ENCODE data around the gene ERMN. TPM values are rescaled to one million over a fixed set of nuclear protein-coding genes. Genes with fewer than 3 reads are reported as not detected.

Gene ERMN
- total and polyA plus RNA-seq, 2 of the 13 experiments (the other 11 are each of a cell fraction or from before 2014, with no cell fraction given) = not detected

DNA sequence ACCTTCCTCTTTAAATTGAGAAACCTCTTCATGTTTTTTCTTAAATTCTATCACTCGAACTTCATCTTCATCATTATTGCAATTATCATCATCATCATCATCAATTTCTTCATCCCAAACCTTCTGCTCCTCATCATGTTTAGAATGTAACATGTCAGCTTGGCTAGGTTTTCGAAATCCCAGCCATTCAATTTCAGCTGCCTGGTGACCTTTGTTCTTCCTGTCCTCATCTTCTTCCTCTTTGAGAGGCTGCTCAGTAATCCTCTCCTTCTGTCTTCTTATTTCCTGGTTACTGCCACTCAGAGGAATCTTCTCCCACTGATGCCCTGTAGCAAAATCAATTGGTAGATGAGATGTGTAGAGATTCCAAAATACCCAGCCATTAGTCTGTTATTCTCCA, 4.2 kb downstream of the ERMN start:
- H3K4me1 ChIP-seq (ENCODE audit: insufficient read depth, low read length) = no peaks in the 10 kb centered on the region
- 0% methylated on average over 2 of the region's 2 CpGs for WGBS (ENCODE audit: low lambda C conversion rate)
- intact Hi-C loops (cut with micrococcal nuclease; ENCODE audit: unreplicated experiment) = no loop called here
- no peaks in the 10 kb centered on the region for H3K27me3 ChIP-seq (ENCODE audit: control insufficient read depth in 1 of 2, insufficient read depth in 2 of 2, low read length in 2 of 2)
- H3K4me2 ChIP-seq (ENCODE audit: low read depth, low read length) = no peak overlapping the region
- no peak for FAIRE-seq
- CTCF ChIA-PET (ENCODE audit: low intra/inter-chr PET ratio, low total read pairs) = no interaction called here
- H3K9ac ChIP-seq (ENCODE audit: insufficient read depth, low read depth, low read length) = no peak overlapping the region
- TF ChIP-seq EZH2 (conservative IDR thresholded peaks at IDR 0.05; ENCODE audit: low read depth, low read length) = no peak
- TF ChIP-seq ZNF670 (CRISPR knock-in tag; IDR thresholded peaks at IDR 0.05; ENCODE audit: borderline replicate concordance) = no peak
- no peak for TF ChIP-seq NR2F1 (CRISPR knock-in tag; IDR thresholded peaks at IDR 0.05)
- no peak for TF ChIP-seq ARHGAP35 (CRISPR knock-in tag; IDR thresholded peaks at IDR 0.05; ENCODE audit: borderline replicate concordance)
- TF ChIP-seq RBFOX2 (IDR thresholded peaks at IDR 0.05; ENCODE audit: low read depth, low read length) = no peak
- TF ChIP-seq DNMT1 (CRISPR knock-in tag; IDR thresholded peaks at IDR 0.05) = no peak
- no peak for TF ChIP-seq ZNF225 (CRISPR knock-in tag; IDR thresholded peaks at IDR 0.05)
- TF ChIP-seq, protein P1, sequence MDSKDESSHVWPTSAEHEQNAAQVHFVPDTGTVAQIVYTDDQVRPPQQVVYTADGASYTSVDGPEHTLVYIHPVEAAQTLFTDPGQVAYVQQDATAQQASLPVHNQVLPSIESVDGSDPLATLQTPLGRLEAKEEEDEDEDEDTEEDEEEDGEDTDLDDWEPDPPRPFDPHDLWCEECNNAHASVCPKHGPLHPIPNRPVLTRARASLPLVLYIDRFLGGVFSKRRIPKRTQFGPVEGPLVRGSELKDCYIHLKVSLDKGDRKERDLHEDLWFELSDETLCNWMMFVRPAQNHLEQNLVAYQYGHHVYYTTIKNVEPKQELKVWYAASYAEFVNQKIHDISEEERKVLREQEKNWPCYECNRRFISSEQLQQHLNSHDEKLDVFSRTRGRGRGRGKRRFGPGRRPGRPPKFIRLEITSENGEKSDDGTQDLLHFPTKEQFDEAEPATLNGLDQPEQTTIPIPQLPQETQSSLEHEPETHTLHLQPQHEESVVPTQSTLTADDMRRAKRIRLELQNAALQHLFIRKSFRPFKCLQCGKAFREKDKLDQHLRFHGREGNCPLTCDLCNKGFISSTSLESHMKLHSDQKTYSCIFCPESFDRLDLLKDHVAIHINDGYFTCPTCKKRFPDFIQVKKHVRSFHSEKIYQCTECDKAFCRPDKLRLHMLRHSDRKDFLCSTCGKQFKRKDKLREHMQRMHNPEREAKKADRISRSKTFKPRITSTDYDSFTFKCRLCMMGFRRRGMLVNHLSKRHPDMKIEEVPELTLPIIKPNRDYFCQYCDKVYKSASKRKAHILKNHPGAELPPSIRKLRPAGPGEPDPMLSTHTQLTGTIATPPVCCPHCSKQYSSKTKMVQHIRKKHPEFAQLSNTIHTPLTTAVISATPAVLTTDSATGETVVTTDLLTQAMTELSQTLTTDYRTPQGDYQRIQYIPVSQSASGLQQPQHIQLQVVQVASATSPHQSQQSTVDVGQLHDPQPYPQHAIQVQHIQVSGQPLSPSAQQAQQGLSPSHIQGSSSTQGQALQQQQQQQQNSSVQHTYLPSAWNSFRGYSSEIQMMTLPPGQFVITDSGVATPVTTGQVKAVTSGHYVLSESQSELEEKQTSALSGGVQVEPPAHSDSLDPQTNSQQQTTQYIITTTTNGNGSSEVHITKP (CRISPR knock-in tag; IDR thresholded peaks at IDR 0.05; ENCODE audit: low read depth) = no peak
- no peak for TF ChIP-seq ZEB1 (IDR thresholded peaks at IDR 0.05; ENCODE audit: insufficient replicate concordance, low read depth)
- no peak for TF ChIP-seq ZSCAN29 (CRISPR knock-in tag; conservative IDR thresholded peaks at IDR 0.05)
- TF ChIP-seq PITX1 (CRISPR knock-in tag; IDR thresholded peaks at IDR 0.05) = no peak
- no peak for TF ChIP-seq ZNF337 (CRISPR knock-in tag; IDR thresholded peaks at IDR 0.05; ENCODE audit: borderline replicate concordance, low read depth)
- no peak for TF ChIP-seq ZNF652 (CRISPR knock-in tag; IDR thresholded peaks at IDR 0.05; ENCODE audit: borderline replicate concordance, low read depth)
- no peak for TF ChIP-seq ZBTB7A (CRISPR knock-in tag; IDR thresholded peaks at IDR 0.05)
- TF ChIP-seq NR2C2 (CRISPR knock-in tag; IDR thresholded peaks at IDR 0.05; ENCODE audit: borderline replicate concordance) = no peak
- no peak for TF ChIP-seq TEAD3 (CRISPR knock-in tag; optimal IDR thresholded peaks at IDR 0.05; ENCODE audit: borderline replicate concordance)
- no peak for TF ChIP-seq KLF12 (CRISPR knock-in tag; IDR thresholded peaks at IDR 0.05; ENCODE audit: borderline replicate concordance)
- H3K79me2 ChIP-seq (ENCODE audit: insufficient read depth, low read length) = no peaks in the 10 kb centered on the region
- BruUV-seq (replicated peaks) = no TSS peak
- H2AFZ ChIP-seq (ENCODE audit: low read length) = no peak overlapping the region
- no peaks in the 10 kb centered on the region for H4K20me1 ChIP-seq (ENCODE audit: insufficient read depth, low read length)
- no peak overlapping the region for H3K4me3 ChIP-seq (replicated peaks in 1 of 3; ENCODE audit: insufficient read depth in 1 of 3, low read depth in 2 of 3, low read length in 3 of 3)
- H3K27ac ChIP-seq (ENCODE audit: extremely low read length, insufficient read depth, low read length) = no peak overlapping the region
- H3K36me3 ChIP-seq (replicated peaks in 1 of 2; ENCODE audit: control insufficient read depth in 1 of 2, insufficient read depth in 2 of 2, low read length in 2 of 2) = no peaks in the 10 kb centered on the region
- no peaks in the 10 kb centered on the region for H3K9me3 ChIP-seq (ENCODE audit: low read length)
- POLR2A ChIA-PET = no interaction called here
- no peak for ATAC-seq
- in situ Hi-C loops (cut with HindIII; ENCODE audit: extremely low pct_ligation_motif_present, low pct_unique_long_range_greater_than_20kb) = no loop called here
- no peak for DNase-seq (ENCODE audit: low spot score)
